ENCODE data around the gene GPC6.

GPC6 gene

DNA sequence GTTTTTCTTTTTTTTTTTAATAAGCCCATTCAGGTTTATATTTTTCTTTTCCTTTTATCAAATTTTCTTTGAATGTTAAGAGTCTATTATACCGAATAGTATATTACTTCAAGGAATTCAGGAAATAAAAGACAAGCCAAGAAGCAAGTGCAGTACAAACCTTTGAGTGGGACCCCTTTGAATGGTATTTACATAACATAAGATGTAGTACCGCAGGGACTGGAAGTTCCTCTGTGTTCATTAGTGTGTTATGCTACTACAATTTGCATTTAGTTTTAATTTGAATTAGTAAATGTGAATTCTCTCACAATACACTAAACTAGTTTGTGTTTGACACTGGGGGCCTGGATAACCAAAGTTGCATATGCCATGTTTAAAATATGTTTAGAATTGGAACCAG, 913.4 kb downstream of the GPC6 start:
- no peak for DNase-seq

DNA sequence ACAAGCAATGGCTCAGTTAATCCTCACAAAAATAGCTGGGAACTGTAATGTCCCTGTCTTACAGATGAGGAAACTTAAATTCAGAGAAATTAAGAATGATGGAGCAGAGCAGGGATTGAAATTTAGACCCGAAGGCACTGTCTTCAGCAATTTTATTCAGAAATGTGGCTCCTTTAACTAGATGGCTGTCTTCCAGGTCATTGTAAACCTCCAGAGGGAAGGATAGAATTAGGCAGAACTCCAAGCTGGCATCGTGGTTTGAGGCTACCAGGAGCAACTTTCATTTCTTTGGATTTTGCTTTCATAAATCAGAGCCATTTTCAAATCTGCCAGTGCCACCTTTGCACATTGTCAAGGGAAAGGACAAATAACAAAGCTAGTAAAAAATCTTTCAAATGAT, 913.9 kb downstream of the GPC6 start:
- DNase-seq = no peak

DNA sequence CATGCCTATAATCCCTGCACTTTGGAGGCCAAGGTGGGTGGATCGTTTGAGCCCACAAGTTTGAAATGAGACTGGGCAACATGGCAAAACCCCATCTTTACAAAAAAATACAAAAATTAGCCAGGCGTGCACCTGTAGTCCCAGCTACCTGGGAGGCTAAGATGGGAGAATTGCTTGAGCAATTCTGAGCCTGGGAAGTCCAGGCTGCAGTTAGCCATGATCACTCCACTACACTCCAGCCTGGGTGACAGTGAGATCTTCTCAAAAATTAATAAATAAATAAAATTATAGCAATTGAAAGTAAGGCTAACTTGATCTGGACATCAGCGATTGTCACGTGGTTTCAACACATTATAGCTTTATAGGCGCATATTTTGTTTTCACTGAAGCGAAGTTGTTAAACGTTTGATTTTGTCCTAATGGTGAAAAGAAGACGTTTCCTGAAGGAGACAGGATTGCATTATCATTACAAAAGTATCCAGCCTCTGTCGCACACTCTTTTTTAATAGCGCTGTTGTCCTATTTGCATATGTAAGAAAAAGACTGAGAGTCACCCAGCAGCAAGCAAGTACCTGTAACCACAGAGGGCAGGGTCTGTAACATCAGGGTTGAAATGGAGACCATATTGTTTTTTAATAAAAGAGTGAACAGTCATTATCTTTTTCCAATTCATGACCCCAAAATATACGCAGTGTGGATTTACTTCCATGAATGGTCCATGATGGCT, 917.2 kb downstream of the GPC6 start:
- no peak for DNase-seq

DNA sequence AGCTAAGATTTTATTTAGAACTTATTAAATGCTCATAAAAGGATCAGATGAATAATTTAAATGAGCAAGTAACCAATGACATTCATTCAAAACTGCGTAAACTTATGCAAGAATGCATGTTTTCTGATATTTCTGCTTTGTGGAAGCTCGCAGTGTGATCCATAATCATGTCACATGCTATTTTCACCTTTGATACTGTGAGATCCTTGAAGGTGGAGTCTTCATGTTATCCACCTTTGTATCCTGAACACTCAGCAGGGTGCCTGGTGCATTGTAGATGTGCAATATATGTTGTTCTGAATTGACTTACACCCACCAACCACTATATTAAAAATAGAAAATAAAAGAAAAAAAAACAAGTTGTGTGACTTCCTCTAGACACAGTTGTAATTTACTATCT, 919.4 kb downstream of the GPC6 start:
- DNase-seq = no peak

DNA sequence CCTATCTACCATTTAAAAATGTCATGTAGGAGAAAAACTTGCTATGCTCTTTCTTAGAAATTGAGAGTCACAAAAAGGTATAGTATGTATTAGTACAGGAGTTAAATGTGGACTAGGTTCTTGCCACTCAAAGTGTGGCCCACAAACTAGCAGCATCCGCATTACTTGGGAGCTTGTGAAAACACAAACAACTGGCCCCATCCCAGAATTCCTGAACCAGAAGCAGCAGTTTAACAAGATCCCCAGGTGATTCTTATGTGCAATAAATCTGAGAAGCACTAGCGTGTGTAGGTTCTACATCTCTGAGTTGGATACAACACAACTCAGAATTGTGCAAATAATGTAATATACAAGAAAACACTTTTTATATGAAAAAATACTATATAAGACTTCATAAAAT, 927.0 kb downstream of the GPC6 start:
- DNase-seq = no peak

DNA sequence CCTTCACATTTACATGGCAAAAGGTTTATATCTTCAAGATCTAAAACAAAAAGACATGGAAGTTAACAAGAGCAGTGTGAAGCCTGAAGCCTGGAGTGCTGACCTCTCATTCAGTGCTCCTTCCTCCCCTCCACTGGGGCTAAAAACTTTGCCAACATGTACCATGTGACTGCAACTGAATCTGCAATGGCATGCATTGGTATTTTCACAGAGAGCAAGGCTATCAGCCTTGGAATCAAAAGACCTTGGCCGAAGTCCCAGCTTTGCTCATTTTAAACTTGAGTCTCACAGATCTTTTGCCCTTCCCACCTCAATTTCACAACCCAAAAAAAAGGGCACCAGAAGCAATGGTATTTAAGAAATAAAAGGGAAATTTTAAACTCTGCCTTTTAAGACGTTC, 927.8 kb downstream of the GPC6 start:
- no peak for DNase-seq

DNA sequence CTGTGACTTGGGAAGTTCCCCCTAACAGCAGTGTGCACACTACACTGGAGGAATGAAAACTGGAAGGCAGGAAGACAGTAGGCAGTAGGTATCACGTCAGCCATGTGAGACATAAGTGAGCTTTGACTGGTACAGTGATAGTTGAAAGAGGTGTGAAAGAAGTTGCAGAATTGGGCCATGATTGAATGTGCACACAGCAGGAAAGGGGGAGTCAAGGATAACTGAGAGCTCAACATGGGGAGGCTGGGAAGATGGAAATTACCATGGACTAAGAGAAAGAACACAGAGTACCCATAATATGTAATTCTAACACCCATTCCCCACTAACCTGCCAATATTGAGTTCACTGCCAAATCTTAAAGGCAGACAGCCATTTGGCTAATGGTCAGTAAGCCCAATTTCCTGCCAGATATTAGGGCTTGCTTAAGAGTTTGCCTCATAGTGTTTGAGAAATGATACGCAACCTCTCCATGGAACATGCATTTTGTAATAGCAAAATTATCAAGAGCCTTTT, 931.2 kb downstream of the GPC6 start:
- no peak for DNase-seq

DNA sequence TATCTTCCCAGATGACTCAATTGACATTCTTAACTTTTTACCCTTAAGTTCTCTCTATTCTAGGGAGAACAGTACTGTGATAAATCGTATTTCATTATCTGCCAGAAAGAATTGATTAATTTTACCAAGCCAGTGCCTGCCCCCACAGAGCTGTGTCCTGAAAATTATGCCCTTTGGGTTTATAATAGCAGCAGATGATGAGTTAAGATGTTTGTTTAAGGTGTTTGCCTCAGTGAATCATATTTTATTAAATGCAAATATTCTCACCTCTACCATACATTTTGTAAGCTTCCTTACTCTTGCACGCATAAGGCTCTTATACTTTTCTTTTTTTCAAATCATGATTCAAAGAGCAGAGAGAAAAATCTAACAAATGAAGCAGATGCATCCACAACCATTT, 934.3 kb downstream of the GPC6 start:
- DNase-seq = no peak

DNA sequence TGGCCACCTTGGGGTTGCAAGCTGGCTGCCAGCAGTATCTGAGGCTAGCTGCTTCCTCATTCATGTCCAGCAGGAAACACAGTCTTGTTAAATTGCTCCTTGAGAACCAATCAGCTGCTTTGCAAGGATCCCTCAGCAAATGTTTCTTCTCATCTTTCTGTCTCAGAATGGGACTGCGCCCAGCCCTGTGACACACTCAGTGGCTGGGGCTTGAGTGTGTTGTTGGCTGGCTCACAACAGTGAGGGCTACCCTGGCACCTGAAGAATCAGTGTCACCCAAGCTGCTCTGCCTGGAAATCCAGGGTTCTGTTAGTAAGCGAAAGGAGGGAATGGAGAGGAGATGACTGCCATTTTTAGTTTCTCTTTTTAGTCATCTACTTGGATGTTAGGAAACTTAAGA, 935.7 kb downstream of the GPC6 start:
- DNase-seq = no peak

DNA sequence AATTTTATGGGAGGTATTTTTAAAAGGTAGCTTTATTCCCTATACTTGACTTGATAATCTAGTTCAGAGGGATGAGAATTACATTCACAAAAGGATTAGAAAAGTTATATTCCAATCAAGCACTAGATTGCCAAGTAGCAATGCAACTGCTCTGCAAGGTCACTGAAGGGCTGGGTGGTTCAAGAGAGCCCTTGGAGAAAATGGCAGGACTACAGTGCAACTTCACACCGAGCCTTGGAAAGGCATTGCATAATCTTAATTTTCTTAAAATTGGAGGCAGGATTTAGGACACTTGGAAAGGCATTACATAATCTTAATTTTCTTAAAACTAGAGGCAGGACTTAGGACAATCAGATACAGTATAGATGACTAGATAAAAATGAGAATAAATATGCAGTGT, 936.9 kb downstream of the GPC6 start:
- no peak for DNase-seq

DNA sequence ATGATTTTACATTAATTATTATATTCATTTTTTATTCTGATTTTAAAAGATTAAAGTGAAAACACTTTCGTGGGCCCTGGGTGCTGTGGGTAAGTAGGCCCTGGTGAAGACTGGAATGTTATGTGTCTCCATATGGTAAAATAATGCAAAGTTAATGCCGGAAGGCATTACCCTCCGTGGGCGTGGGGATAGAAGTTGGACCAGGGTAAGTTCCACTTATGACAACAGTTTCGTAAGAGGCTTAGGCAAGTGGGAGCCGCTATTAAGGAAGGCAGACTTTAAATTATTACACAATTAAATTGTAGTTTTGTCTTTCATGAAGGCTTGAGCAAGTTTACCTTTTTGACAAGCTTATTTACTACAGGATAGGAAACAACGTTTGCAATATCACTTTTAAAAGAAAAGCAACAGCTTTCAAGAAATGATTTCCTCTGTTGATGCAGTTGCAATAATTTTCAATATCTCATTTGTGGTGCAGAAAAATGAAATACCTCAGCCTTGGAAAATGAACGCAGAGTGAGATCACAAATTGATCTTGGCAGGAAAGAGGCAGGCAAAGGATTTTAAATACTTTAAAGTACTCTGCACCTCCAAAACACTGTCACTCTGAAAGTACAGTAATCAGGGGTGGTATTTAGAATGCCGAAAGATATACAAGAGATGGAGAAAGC, 942.3 kb downstream of the GPC6 start:
- no peak for DNase-seq

DNA sequence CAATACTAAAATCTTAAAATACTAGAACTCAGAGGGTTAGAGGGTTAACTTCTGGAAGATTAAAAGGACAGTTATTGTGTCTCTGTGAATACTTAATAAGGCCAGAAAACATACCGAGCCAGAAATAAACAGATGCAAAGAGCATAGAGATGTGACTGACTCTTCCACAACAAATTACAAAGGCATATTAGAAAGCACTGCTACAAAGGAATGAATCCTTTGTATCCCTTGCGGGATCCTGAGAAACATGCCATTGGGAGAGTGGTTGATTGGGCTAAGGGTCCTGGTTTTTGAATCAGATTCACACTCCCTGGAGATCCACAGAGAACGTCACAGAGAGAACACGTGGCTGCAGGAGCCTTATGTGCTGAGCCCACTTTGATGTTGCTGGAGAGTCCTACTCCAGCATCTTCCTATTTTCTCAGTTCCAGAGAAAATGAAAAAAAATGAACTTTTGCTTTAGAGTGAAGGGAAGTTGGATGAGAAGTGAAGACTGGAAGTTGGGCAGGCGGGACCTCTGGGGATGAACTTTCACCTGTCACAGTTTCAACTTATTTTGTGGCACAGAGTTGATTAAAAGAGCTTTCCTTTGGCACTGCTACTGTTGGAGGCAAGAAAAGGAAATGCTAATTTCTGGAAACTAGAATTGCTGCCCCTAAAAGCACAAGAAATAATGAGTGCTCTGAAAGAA, 943.0 kb downstream of the GPC6 start:
- no peak for DNase-seq

DNA sequence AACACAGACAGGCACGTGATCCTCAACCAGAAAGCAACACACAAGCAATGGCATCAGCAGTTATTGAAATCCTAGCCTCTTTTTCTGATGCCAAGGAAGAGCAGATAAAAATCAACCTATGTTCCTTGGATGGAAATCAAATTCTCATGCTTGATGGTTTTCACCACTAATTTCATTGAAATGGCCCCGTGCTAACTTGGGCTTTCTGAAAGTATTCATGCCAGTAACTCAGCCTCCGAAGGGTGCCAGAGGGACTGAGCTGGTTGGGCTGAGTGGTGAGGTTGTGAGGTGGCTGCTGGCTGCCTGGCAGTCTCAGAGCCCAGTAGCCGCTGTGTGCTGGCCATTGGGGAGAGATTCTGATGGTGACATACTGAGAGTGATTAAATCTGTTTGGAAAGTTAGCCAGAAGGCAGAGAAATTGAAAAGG, 943.6 kb downstream of the GPC6 start:
- DNase-seq = no peak

DNA sequence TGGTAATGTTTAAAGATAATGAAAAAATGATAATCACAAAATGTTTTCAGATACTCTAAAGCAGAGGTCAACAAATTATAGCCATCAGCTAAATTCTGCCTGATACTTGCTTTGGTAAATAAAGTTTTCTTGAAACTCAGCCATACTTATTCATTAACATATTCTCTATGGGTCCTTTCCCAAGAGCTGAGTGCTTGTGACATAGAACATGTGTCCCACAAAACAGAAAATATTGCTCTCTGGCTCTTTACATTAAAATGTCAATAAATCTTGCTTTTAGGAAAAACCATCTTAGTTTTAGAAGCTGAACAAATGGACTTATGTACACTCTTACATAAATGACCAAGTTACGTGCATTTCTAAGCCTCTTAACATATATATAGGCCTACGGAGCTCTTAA, 945.8 kb downstream of the GPC6 start:
- DNase-seq = no peak

DNA sequence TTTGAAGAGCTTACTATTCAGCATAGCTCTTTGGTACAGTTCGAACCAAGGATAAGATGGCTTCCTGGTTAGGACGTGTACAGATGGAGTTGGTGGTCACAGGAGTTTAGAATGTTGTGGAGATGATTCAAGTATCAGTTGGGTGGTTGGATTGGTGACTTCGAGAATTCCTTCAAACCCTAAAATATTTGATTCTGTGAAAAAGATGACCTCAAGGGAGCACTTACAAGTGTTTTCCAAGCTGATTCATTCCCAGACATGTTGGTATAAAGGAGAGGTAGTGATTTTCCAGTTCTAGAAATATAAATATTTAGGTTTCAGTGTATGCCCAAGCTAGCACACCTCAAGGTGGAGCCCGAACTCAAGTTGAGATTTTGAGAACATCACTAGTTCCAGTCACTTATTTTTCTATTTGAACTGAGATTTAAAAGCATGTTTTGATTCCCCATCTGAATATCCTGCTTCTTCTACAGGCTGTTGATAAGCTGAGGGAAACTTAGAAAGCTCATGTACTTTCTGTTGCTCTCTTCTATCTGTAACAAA, 946.8 kb downstream of the GPC6 start:
- DNase-seq = no peak

DNA sequence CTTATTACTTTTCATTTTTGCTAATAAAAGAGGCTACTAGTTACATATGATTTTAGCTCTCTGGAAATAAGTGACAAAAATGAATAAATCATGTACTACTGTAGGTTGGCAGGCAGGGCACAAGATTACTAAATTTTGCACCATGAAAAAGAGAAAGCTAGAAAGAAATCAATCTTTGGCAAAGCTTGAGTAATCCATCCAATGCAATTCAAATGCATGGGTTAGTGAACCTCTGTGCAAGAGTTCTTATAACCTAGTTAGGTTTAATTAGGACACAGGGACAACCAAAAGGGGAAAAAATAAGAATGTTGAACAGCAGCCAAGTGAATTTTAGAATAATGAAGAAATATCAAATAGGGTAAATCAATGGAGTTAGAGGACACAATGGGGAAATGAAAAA, 947.4 kb downstream of the GPC6 start:
- no peak for DNase-seq

DNA sequence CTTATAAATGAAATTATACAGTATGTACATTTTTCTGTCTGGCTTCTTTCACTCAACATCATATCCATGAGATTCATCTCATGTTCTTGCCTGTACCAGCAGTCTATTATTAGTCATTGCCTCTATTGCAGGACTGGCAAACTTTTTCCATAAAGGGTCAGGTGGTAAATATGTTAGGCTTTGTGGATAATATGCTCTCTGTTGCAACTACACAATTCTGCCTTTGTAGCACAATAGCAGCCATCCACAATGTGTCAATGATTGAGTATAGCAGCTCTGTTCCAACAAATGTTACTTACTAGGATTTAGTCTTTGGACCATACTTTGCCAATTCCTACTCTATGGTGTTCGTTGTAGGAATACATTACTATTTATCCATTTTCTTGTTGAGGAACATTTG, 948.5 kb downstream of the GPC6 start:
- no peak for DNase-seq

DNA sequence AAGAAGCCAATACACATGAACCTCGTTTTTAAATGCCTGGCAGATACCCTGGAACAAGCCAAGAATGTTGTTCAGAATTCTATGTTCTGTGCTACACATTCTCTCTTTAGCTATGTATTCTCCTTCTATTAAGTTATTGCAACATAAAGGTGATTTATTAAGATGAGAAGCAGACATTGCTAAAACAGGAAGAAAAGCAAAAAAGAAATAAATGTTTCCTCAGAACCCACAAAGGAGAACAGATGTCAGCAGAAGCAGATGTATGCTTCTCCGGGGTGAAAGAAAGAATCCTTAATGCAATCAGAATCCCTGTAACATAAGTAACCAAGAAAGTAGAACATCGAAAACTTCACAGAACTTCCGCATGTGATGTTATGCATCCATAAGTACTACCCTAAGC, 950.0 kb downstream of the GPC6 start:
- no peak for DNase-seq

DNA sequence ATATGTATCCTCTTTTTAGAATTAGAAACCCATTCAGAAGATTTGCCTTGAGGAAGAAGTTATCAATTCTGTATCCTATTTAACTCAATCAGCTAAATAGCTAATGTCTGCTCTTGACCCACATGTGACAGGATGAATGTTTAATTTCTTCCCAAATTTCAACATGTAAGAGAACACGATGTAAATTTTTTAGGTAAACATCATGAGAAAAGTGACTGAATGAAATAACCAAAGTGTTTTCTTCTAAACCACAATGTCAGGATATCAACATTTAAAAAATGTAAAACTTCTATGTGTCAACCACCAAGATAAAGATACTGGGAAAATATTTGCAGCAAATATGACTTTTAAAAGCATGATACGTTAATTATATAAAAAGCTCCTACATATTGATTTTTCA, 950.4 kb downstream of the GPC6 start:
- no peak for DNase-seq

DNA sequence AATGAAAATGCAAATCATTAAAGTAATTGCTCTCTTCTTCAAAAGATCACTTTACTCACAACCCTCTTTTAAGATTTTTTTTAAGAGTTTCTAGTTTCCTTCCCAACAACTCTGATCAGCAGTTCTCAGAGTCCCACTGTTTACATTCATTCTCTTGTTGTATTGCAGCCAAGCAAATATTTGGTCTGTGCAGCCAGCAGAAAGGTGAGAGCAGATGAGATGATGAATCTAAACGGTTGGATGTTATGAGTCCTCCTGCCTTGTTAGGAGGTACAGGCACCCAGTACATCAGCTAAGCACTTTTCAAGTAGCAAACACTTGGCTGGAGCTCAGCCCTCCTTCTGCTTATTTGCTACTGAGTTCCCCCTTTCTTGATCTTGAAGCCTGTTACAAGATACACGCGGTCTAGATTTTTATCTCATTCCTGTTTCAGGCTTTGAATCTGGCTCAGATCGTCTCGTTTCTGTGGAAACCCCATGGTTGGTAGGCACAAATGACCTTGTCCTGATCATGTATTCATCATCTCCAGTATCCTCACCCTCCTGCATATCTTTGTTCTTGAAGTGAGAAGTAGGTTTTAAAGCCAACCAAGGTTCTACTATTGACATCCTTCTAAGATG, 952.1 kb downstream of the GPC6 start:
- no peak for DNase-seq

DNA sequence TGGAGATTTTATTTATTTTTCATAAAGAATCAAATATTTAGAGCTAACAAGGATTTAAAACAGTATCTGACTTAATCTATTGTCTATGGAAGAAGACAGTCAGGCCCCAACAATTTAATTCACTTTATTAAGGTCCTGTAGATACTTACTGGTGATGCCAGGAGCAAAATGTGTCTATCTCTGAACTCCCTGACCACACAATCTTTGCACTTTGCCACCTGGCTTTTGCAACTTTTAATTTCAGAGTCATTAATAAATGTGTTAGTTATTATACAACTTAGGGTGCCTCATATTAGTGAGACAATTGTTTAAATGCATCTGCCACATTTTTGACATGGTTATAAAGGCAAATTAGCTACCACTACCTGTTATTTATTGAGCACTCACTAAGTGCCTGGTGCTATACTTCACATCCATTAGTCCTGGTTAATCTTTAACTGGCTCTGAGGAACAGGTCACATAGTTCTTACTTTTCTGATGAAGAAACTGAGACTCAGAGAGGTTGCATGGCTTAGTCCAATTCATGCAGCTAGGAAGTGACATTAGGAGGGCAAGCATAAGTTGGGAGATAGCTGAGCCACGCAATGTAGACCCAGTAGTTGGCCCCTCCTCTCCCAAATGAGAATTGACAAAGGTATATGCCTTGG, 955.0 kb downstream of the GPC6 start:
- DNase-seq = no peak

DNA sequence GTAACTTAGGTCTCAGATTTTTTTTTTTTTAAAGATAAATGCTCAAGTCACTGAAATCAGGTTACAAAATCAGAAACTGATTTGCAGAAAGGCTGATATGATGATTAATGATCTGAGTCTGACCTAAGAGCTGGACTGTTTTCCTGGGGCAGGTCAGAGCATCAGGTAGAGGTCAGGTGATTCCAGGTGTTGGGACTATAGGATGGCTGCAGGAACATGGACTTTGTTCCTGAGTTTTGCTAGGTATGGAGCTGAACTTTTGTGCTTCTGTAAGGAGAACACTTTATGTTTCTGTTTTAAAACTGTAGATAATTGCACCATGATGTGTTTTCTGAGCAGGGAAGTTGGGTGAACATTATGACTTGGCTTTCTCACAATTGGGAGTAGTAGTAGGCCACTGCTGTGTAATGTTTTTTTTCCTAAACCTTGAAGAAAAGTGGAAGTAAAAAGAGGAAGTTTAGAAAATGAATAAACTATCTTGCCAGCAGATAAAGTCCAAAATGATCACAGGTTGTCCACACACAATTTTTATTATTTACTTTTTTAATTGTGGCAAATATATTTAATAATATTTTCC, 955.7 kb downstream of the GPC6 start:
- DNase-seq = no peak

Data from activated CD4-positive, alpha-beta T cell treated with anti-CD3 and anti-CD28 coated beads, Interleukin-2, amount 50 U/mL, for 48 hours (primary cell).